Measurements from ENCODE around the gene TLR3.

Gene TLR3

GRCh38 chr4:186104890-186105646 is 36.1 kb downstream of the TLR3 start:
- no peak for DNase-seq (ENCODE audit: low spot score)

- DNase-seq (ENCODE audit: low spot score), result peak; percentile 43
Observed at GRCh38 chr4:186105647-186106321, 36.8 kb downstream of the TLR3 start.

- DNase-seq (ENCODE audit: low spot score), result no peak
Observed at GRCh38 chr4:186107947-186108346, 39.0 kb downstream of the TLR3 start.

GRCh38 chr4:186108391-186108790 is 39.4 kb downstream of the TLR3 start:
- no peak for DNase-seq (ENCODE audit: low spot score)

- no peak for DNase-seq (ENCODE audit: low spot score)
Observed at GRCh38 chr4:186109245-186109644, 40.3 kb downstream of the TLR3 start.

GRCh38 chr4:186116697-186117096 is 47.7 kb downstream of the TLR3 start:
- no peak for DNase-seq (ENCODE audit: low spot score)

GRCh38 chr4:186118582-186118981 is 49.6 kb downstream of the TLR3 start:
- no peak for DNase-seq (ENCODE audit: low spot score)

- DNase-seq (ENCODE audit: low spot score), result no peak
Observed at GRCh38 chr4:186121057-186121456, 52.1 kb downstream of the TLR3 start.

- no peak for DNase-seq (ENCODE audit: low spot score)
Observed at GRCh38 chr4:186128842-186129241, 59.9 kb downstream of the TLR3 start.

GRCh38 chr4:186131935-186132334 is 63.0 kb downstream of the TLR3 start:
- no peak for DNase-seq (ENCODE audit: low spot score)

- no peak for DNase-seq (ENCODE audit: low spot score)
Observed at GRCh38 chr4:186132577-186133242, 63.8 kb downstream of the TLR3 start.

GRCh38 chr4:186134257-186134656 is 65.3 kb downstream of the TLR3 start:
- peak; percentile 42 for DNase-seq (ENCODE audit: low spot score)

- DNase-seq (ENCODE audit: low spot score), result no peak
Observed at GRCh38 chr4:186134861-186135260, 65.9 kb downstream of the TLR3 start.

GRCh38 chr4:186137196-186137794 is 68.3 kb downstream of the TLR3 start:
- DNase-seq (ENCODE audit: low spot score), result no peak

Measured in putamen (tissue), 1 donor.